Left colon (tissue), 2 donors: ENCODE measurements around the gene POLDIP3. TPM values are rescaled to one million over a fixed set of nuclear protein-coding genes. Genes with fewer than 3 reads are reported as not detected.
"Not testable (repeated sequence)": the region's sequence is repeated elsewhere in the genome, so short reads cannot be mapped to it uniquely, and the experiment has no call there.

Source experiments
- ATAC-seq: fragments of 200-7000 bp; cut with Tn5 transposase; one replicate; pipeline ENCODE4 v1.9.1; 2020; ENCODE audit warnings: mild to moderate bottlenecking, moderate library complexity
- DNase-seq, 2 donors: peaks; one replicate each; pipeline ENCODE4 v3.0.0-alpha.2; 2020
- intact Hi-C, 2 donors: fragments of 100-400 bp; cut with DNase I in 1 of 2; cut with micrococcal nuclease in 1 of 2; formaldehyde crosslinking; loops; one replicate each; pipeline versions ENCODE4 v1.11.2 to v1.14.0; 2022; cut with DNase I, micrococcal nuclease
- total RNA-seq, 2 donors: library from RNA; stranded (reverse); fragmentation: NEBNext Ultra II Directional; extraction: Animal tissue kit (Norgen Biotek cat#: 25700); gene quantifications; one replicate each; pipeline ENCODE4 v1.2.1, GENCODE V29; 2021
- donor health status: DM: no; HTN: no; CAD: no.
- donor health status: DM: yes; HTN: yes; CAD: no.

Gene POLDIP3
- total RNA-seq, 2 donors from 2014 or later, result 48.9 to 61.3 TPM

DNA sequence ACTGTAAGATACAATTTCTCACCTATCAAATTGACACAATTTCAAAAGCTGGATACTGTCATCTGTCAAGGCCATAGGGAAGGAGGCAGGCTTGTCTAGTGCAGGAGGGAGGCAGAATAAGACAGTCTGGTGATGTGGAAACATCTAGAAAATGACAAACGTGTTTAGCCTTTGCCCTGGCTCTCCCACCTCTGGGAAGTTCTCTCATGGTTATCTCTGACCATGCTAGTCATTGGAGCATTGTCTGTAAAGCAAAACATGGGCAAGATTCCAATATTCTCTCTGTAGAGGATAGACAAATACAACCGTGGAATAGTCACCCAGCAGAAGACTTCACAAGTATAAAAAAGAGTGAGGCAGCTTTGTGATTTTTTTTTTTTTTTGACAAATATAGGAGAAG lies 70.0 kb downstream of the POLDIP3 start:
- DNase-seq, result no peak
- intact Hi-C loops, result no loop called here
- peak; percentile 19 for ATAC-seq

DNA sequence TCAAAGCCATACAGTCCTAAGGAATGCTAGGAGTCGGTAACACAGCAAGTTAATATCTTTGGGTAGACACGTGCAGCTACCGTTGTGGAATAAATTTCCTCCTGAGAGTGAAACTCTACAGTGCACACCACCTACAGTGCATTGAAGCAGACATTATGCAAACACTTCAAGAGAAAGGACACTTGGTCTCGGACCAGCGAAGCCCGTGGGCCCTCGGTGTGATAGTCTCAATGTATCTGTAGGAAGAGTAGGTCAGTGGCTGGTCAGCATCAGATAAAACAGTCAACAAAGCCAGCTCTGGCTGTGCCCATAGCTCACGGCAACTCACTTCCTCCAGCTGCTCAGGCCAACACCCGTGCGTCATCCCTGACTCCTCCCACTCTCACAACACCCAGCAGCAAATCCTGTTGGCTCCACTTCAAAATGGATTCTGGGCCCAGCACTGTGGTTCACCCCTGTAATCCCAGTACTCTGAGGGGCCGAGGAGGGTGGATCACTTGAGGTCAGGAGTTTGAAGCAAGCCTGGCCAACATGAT lies 75.4 kb downstream of the POLDIP3 start:
- DNase-seq, result peak in 1 of 2 donors; percentile 35
- intact Hi-C loops, result not testable (repeated sequence)

DNA sequence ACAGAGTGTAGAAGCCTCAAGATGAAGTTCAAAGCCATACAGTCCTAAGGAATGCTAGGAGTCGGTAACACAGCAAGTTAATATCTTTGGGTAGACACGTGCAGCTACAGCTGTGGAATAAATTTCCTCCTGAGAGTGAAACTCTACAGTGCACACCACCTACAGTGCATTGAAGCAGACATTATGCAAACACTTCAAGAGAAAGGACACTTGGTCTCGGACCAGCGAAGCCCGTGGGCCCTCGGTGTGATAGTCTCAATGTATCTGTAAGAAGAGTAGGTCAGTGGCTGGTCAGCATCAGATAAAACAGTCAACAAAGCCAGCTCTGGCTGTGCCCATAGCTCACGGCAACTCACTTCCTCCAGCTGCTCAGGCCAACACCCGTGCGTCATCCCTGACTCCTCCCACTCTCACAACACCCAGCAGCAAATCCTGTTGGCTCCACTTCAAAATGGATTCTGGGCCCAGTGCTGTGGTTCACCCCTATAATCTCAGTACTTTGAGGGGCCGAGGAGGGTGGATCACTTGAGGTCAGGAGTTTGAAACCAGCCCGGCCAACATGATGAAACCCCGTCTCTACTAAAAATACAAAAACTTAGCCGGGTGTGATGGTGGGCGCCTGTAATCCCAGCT lies 77.4 kb downstream of the POLDIP3 start:
- peak; percentile 90 for ATAC-seq
- intact Hi-C loops, DNase-seq: not testable (repeated sequence)

More for the DNA sequence above, 75.4 kb downstream of the POLDIP3 start:
- ATAC-seq, result peak; percentile 91

DNA sequence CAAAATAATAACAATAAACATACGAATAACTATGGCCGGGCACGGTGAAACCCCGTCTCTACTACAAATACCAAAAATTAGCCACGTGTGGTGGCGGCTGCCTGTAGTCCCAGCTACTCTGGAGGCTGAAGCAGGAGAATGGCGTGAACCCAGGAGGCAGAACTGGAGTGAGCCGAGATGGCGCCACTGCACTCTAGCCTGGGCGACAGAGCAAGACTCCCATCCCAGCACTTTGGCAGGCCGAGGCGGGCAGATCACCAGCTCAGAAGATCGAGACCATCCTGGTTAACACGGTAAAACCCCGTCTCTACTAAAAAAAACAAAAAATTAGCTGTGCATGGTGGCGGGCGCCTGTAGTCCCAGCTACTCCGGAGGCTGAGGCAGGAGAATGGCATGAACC lies 78.0 kb downstream of the POLDIP3 start:
- ATAC-seq, DNase-seq, intact Hi-C loops: not testable (repeated sequence)

DNA sequence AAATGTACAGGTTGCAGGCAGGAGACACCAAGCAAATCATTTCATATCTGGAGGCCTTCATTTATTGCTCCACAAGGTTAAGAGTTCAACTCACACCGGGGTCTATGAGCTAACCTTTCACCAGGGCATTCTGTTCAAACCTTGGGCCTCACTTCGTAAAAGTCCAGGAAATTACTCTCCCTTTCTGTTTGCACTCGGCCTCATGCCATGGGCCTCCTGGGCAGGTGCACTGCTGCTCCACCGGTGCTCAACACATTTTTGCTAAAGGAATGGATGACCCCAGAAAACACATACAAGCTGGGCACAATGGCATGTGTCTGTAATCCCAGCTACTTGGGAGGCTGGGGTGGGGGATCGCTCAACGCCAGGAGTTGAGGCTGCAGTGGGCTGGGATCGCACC lies 78.5 kb downstream of the POLDIP3 start:
- no peak for DNase-seq
- no peak for ATAC-seq

DNA sequence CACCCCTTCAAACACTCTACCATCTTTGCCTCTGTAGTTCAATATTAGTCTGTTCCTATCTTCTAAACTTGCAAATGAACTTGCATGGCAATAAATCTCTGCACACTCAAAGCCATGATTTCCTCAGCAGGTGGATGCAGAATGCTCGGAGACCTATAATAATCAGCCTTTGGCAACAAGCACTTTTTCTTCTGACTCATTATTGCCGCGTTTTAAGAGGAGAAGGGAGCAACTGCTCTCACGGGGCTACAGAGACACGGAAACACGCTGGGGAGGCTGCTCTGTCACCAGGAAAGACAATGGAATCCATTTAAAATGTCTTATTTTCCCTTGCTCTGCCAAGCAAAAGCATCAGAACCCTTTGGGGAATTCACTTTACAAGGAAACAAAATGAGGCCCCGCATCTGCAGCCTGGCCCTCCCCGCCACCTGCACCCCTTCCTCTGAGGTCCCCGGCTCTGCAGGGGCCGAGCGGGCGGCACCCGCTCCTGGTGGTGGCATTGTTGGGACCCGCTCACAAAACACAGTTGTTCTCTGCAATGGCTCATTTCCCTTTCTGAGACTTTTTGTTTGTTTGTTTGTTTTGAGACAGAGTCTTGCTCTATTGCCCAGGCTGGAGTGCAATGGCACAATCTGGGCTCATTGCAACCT lies 79.5 kb downstream of the POLDIP3 start:
- intact Hi-C loops, DNase-seq, ATAC-seq: not testable (repeated sequence)

More for the DNA sequence above, 78.5 kb downstream of the POLDIP3 start:
- intact Hi-C loops, result no loop called here

Other genes with a start within 250 kb of the POLDIP3 start
- 1 to 10 TPM in 1 of 2 donors, under 1 TPM in 1; 0.55 to 2.9 TPM for gene NFAM1, start 182.5 kb downstream of the POLDIP3 start, total RNA-seq
- gene RRP7A, start 95.1 kb downstream of the POLDIP3 start, total RNA-seq, result 10 to 100 TPM; 33.8 to 42.4 TPM
- gene SERHL2, start 60.9 kb downstream of the POLDIP3 start, total RNA-seq, result under 1 TPM; 0.73 to 0.92 TPM
- under 1 TPM; 0.34 to 0.89 TPM for gene ATP5MGL, start 25.7 kb upstream of the POLDIP3 start, total RNA-seq
- 100 to 1,000 TPM; 157 to 192 TPM for gene CYB5R3, start 34.5 kb upstream of the POLDIP3 start, total RNA-seq
- 1 to 10 TPM; 5.1 to 6.3 TPM for gene A4GALT, start 106.0 kb upstream of the POLDIP3 start, total RNA-seq
- 10 to 100 TPM; 36.9 to 42.1 TPM for gene ARFGAP3, start 242.4 kb upstream of the POLDIP3 start, total RNA-seq